ENCODE results near the gene HM13. TPM values are rescaled to one million over a fixed set of nuclear protein-coding genes. Genes with fewer than 3 reads are reported as not detected.
A peak's percentile ranks its signal among the peaks of the same experiment; 100 is the strongest.

HM13 gene
- total and polyA plus RNA-seq, 9 of the 15 experiments (the other 6 are each of a cell fraction or from before 2014, with no cell fraction given): 7.7 to 136 (median 74.5) TPM

DNA sequence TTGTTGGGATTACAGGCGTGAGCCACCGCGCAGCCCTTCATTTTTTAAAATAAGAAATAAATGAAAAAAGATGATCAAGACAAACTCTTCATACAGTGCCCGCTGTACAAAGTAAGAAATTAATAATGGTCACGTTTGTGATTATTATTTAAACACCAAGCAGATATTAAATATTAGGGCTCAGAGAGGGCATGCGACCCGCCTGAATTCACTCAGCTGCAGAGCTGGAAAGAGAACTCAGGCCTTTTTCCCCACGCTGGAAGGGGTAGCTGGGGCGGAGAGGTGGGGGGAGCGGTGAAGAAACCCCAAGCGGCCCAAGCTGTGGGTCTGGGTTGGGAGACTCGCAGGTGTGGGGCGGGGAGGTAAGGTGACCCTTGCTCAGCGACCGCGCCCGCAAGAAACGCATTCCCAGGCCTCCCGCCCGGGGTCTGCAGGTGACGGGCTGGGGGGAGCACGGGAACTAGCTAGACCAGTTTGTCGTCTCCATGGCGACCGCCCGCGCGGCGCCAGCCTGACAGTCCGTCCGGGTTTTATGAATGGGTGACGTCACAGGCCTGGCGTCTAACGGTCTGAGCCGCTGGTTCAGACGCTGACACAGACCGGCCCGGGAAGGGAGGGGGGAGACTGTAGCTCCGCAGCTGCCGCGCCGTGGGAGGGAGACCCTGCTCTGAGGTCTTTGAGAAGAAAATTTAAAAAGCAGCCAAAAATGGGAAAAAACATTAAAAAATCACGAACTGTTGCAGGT lies 89.8 kb downstream of the HM13 start (continued):
- TF ChIP-seq, protein P1, sequence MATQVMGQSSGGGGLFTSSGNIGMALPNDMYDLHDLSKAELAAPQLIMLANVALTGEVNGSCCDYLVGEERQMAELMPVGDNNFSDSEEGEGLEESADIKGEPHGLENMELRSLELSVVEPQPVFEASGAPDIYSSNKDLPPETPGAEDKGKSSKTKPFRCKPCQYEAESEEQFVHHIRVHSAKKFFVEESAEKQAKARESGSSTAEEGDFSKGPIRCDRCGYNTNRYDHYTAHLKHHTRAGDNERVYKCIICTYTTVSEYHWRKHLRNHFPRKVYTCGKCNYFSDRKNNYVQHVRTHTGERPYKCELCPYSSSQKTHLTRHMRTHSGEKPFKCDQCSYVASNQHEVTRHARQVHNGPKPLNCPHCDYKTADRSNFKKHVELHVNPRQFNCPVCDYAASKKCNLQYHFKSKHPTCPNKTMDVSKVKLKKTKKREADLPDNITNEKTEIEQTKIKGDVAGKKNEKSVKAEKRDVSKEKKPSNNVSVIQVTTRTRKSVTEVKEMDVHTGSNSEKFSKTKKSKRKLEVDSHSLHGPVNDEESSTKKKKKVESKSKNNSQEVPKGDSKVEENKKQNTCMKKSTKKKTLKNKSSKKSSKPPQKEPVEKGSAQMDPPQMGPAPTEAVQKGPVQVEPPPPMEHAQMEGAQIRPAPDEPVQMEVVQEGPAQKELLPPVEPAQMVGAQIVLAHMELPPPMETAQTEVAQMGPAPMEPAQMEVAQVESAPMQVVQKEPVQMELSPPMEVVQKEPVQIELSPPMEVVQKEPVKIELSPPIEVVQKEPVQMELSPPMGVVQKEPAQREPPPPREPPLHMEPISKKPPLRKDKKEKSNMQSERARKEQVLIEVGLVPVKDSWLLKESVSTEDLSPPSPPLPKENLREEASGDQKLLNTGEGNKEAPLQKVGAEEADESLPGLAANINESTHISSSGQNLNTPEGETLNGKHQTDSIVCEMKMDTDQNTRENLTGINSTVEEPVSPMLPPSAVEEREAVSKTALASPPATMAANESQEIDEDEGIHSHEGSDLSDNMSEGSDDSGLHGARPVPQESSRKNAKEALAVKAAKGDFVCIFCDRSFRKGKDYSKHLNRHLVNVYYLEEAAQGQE (IDR thresholded peaks at IDR 0.05; ENCODE audit: borderline replicate concordance): peak; percentile 74
- TF ChIP-seq, protein P1 (CRISPR knock-in tag; IDR thresholded peaks at IDR 0.05; ENCODE audit: low read depth): no peak
- TF ChIP-seq, protein P2, sequence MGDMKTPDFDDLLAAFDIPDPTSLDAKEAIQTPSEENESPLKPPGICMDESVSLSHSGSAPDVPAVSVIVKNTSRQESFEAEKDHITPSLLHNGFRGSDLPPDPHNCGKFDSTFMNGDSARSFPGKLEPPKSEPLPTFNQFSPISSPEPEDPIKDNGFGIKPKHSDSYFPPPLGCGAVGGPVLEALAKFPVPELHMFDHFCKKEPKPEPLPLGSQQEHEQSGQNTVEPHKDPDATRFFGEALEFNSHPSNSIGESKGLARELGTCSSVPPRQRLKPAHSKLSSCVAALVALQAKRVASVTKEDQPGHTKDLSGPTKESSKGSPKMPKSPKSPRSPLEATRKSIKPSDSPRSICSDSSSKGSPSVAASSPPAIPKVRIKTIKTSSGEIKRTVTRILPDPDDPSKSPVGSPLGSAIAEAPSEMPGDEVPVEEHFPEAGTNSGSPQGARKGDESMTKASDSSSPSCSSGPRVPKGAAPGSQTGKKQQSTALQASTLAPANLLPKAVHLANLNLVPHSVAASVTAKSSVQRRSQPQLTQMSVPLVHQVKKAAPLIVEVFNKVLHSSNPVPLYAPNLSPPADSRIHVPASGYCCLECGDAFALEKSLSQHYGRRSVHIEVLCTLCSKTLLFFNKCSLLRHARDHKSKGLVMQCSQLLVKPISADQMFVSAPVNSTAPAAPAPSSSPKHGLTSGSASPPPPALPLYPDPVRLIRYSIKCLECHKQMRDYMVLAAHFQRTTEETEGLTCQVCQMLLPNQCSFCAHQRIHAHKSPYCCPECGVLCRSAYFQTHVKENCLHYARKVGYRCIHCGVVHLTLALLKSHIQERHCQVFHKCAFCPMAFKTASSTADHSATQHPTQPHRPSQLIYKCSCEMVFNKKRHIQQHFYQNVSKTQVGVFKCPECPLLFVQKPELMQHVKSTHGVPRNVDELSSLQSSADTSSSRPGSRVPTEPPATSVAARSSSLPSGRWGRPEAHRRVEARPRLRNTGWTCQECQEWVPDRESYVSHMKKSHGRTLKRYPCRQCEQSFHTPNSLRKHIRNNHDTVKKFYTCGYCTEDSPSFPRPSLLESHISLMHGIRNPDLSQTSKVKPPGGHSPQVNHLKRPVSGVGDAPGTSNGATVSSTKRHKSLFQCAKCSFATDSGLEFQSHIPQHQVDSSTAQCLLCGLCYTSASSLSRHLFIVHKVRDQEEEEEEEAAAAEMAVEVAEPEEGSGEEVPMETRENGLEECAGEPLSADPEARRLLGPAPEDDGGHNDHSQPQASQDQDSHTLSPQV (IDR thresholded peaks at IDR 0.05): 0 out of 2 replicates have a peak, but pooled peaks have one; percentile 50
- TF ChIP-seq XRCC5 (IDR thresholded peaks at IDR 0.05; ENCODE audit: low read depth, low read length): no peak
- TF ChIP-seq NCOA1 (IDR thresholded peaks at IDR 0.05; ENCODE audit: low read depth): no peak
- TF ChIP-seq ZFX (CRISPR knock-in tag; IDR thresholded peaks at IDR 0.05): peak; percentile 65
- peak; percentile 97 for TF ChIP-seq JUND (IDR thresholded peaks at IDR 0.05; ENCODE audit: borderline replicate concordance, low read depth, low read length)
- TF ChIP-seq JUND (tag; IDR thresholded peaks at IDR 0.05; ENCODE audit: borderline replicate concordance, low read depth, low read length): peak; percentile 95; the same call in 2 of the 3 replicates
- TF ChIP-seq ARID1B (IDR thresholded peaks at IDR 0.05): peak; percentile 61
- peak; percentile 66; the same call in 1 of the 2 replicates for TF ChIP-seq FOSL1 (tag; conservative IDR thresholded peaks at IDR 0.05)
- TF ChIP-seq CEBPG (CRISPR knock-in tag; IDR thresholded peaks at IDR 0.05): no peak
- 0 out of 4 replicates have a peak, but pooled peaks of 1 of the 2 experiments have one; percentile 18 for TF ChIP-seq CEBPG (tag; conservative IDR thresholded peaks at IDR 0.05 in 1 of 2, IDR thresholded peaks at IDR 0.05 in 1 of 2)
- TF ChIP-seq, protein P3, sequence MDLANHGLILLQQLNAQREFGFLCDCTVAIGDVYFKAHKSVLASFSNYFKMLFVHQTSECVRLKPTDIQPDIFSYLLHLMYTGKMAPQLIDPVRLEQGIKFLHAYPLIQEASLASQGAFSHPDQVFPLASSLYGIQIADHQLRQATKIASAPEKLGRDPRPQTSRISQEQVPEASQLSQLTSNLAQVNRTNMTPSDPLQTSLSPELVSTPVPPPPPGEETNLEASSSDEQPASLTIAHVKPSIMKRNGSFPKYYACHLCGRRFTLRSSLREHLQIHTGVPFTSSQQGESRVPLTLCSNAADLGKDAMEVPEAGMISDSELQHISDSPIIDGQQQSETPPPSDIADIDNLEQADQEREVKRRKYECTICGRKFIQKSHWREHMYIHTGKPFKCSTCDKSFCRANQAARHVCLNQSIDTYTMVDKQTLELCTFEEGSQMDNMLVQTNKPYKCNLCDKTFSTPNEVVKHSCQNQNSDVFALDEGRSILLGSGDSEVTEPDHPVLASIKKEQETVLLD (IDR thresholded peaks at IDR 0.05): peak; percentile 9; the same call in 1 of the 2 replicates
- no peak for TF ChIP-seq TRIM28 (IDR thresholded peaks at IDR 0.05)
